Adrenal gland (tissue), 5 donors: ENCODE measurements around the gene MBP.

ENCODE experiments used
- POLR2A ChIP-seq, 2 donors: fragments of 450-650 bp; IDR thresholded peaks; one replicate each; pipeline ENCODE4 v1.6.1; 2017; ENCODE audit warnings: antibody characterized with exemption in 2 of 2, mild to moderate bottlenecking in 2 of 2, moderate library complexity in 1 of 2
- TF ChIP-seq, protein P1 (sequence below), 6 experiments: fragments of 450-650 bp in 4 of 6; fragments of 200-600 bp in 2 of 6; sonication (generic) in 1 of 6; IDR thresholded peaks; 1 replicate in 5 of 6; 2 replicates in 1 of 6; pipeline versions ENCODE4 v1.5.1 to v1.8.0; 2016 to 2021; ENCODE audit warnings: antibody characterized with exemption in 6 of 6, mild to moderate bottlenecking in 2 of 6, moderate library complexity in 1 of 6
- donor health status: DM: no; HTN: no; CAD: no.

DNA sequence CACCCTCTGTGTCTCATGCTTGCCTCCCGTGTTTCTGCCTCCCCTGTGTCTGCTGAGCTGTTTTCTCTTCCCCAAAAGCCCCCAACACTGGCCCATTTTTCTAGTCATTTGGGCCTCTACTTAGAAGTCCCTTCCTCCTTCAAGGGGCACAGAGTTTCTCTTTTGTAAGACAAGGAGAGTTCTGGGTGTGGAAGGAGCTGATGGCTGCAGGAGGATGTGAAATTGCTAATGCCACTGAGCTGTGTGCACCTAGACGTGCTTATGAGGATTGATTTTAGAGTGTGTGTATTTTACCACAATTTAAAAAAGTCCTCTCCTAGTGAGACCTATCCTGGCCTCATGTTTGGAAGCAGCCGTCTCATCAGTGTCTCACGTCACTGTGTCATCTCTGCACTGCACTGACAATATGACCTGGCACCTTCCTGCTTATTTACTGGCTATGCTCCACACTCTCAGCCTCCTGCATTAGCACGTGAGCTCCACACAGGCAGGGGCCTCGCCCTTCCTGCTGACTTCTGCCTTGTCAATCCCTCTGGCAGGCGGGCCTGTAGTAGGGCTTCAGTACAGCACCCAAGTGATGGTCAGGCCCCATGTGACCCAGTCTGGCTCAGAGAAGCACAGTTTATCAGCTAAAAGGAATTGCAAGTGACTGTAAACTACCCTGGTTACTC is 8.0 kb upstream of the MBP start:
- TF ChIP-seq, protein P1, sequence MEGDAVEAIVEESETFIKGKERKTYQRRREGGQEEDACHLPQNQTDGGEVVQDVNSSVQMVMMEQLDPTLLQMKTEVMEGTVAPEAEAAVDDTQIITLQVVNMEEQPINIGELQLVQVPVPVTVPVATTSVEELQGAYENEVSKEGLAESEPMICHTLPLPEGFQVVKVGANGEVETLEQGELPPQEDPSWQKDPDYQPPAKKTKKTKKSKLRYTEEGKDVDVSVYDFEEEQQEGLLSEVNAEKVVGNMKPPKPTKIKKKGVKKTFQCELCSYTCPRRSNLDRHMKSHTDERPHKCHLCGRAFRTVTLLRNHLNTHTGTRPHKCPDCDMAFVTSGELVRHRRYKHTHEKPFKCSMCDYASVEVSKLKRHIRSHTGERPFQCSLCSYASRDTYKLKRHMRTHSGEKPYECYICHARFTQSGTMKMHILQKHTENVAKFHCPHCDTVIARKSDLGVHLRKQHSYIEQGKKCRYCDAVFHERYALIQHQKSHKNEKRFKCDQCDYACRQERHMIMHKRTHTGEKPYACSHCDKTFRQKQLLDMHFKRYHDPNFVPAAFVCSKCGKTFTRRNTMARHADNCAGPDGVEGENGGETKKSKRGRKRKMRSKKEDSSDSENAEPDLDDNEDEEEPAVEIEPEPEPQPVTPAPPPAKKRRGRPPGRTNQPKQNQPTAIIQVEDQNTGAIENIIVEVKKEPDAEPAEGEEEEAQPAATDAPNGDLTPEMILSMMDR (IDR thresholded peaks at IDR 0.05): no peak
- TF ChIP-seq POLR2A (IDR thresholded peaks at IDR 0.05): no peak
